HK-2 (cell line): Measurements from ENCODE around the gene GGN.
"Not testable (repeated sequence)": the region's sequence is repeated elsewhere in the genome, so short reads cannot be mapped to it uniquely, and the experiment has no call there.

Experiments used
- DNase-seq: peaks from one replicate; pipeline ENCODE4 v3.0.0-alpha.2; 2018; ENCODE audit not compliant: unreplicated experiment

GGN gene

GRCh38 chr19:38387550-38388348 is at the start of gene GGN:
Gene GGN, minus strand, starts transcription at chr19:38388034. Its CDS starts 773 bp downstream, at chr19:38387261.
- peak; percentile 89 for DNase-seq

- DNase-seq = no peak
These were observed 49.5 kb upstream of the GGN start for GRCh38 chr19:38437295-38437694.

- DNase-seq = no peak
These were observed 46.8 kb upstream of the GGN start for GRCh38 chr19:38434549-38435051.

GRCh38 chr19:38433268-38433733 is 45.5 kb upstream of the GGN start, which contains the start of gene RYR1:
Gene RYR1, plus strand, starts transcription at chr19:38433691. Its CDS starts 139 bp downstream, at chr19:38433830.
- DNase-seq = no peak

- DNase-seq = no peak
These were observed 43.1 kb upstream of the GGN start for GRCh38 chr19:38430931-38431330.

- DNase-seq = no peak
These were observed 42.0 kb upstream of the GGN start for GRCh38 chr19:38429811-38430156.

GRCh38 chr19:38429055-38429810 is 41.4 kb upstream of the GGN start:
- DNase-seq = no peak

GRCh38 chr19:38427035-38427677 is 39.3 kb upstream of the GGN start:
- not testable (repeated sequence) for DNase-seq

- DNase-seq = no peak
These were observed 38.1 kb upstream of the GGN start, which contains the start of gene RASGRP4 for GRCh38 chr19:38425810-38426466. Gene RASGRP4, minus strand, starts transcription at chr19:38426219. Its CDS starts 128 bp downstream, at chr19:38426091.

- DNase-seq = no peak
These were observed 37.5 kb upstream of the GGN start for GRCh38 chr19:38425222-38425809.

- DNase-seq = no peak
These were observed 36.4 kb upstream of the GGN start for GRCh38 chr19:38424272-38424671.

GRCh38 chr19:38422438-38422837 is 34.6 kb upstream of the GGN start:
- DNase-seq = no peak

- DNase-seq = no peak
These were observed 34.0 kb upstream of the GGN start for GRCh38 chr19:38421856-38422255.

- DNase-seq = no peak
These were observed 33.1 kb upstream of the GGN start for GRCh38 chr19:38420935-38421334.

GRCh38 chr19:38417544-38418506 is 30.0 kb upstream of the GGN start:
- no peak for DNase-seq

GRCh38 chr19:38417146-38417543 is 29.3 kb upstream of the GGN start:
- no peak for DNase-seq

GRCh38 chr19:38413416-38413815 is 25.6 kb upstream of the GGN start:
- DNase-seq = no peak

- no peak for DNase-seq
These were observed 25.1 kb upstream of the GGN start for GRCh38 chr19:38412961-38413360.

GRCh38 chr19:38412491-38412890 is 24.7 kb upstream of the GGN start:
- no peak for DNase-seq

- not testable (repeated sequence) for DNase-seq
These were observed 24.1 kb upstream of the GGN start for GRCh38 chr19:38411898-38412297.
